Smooth muscle cell (in vitro differentiated cells): ENCODE results near the gene PEAK3. TPM values are rescaled to one million over a fixed set of nuclear protein-coding genes. Genes with fewer than 3 reads are reported as not detected.

ENCODE experiments used
- DNase-seq: peaks from one replicate; lab custom pipeline; 2025; ENCODE audit not compliant: unreplicated experiment; lab: John Stamatoyannopoulos, UW
- H2AFZ ChIP-seq: fragments of 200-600 bp; sonication (generic); 2 replicates; pipeline ENCODE4 v1.6.0; 2016; ENCODE audit warnings: antibody characterized with exemption, low read depth, mild to moderate bottlenecking
- H3F3A ChIP-seq: fragments of 200-600 bp; sonication (generic); 2 replicates; pipeline ENCODE4 v1.6.0; 2017; ENCODE audit warnings: antibody characterized with exemption, low read depth
- H3K27ac ChIP-seq: fragments of 200-600 bp; sonication (generic); 2 replicates; pipeline ENCODE4 v1.5.1; 2016; ENCODE audit warnings: low read depth, mild to moderate bottlenecking
- H3K27me3 ChIP-seq: fragments of 200-600 bp; sonication (generic); 2 replicates; pipeline ENCODE4 v1.6.1; 2016; ENCODE audit warnings: low read depth, mild to moderate bottlenecking
- H3K36me3 ChIP-seq: fragments of 200-600 bp; sonication (generic); 2 replicates; pipeline ENCODE4 v1.5.1; 2016; ENCODE audit warnings: low read depth
- H3K4me1 ChIP-seq: fragments of 200-600 bp; sonication (generic); 2 replicates; pipeline ENCODE4 v1.5.1; 2016; ENCODE audit warnings: low read depth
- H3K4me2 ChIP-seq: fragments of 200-600 bp; sonication (generic); 2 replicates; pipeline ENCODE4 v1.6.0; 2016; ENCODE audit warnings: mild to moderate bottlenecking
- H3K4me3 ChIP-seq: fragments of 200-600 bp; sonication (generic); 2 replicates; pipeline ENCODE4 v1.5.1; 2016; ENCODE audit warnings: mild to moderate bottlenecking
- H3K79me2 ChIP-seq: fragments of 200-600 bp; sonication (generic); 2 replicates; pipeline ENCODE4 v1.6.0; 2016; ENCODE audit warnings: low read depth, mild to moderate bottlenecking
- H3K9ac ChIP-seq: fragments of 200-600 bp; sonication (generic); 2 replicates; pipeline ENCODE4 v1.6.0; 2016; ENCODE audit warnings: low read depth
- H3K9me3 ChIP-seq: fragments of 200-600 bp; sonication (generic); replicated peaks from 2 replicates; pipeline ENCODE4 v1.5.1; 2016; ENCODE audit warnings: low read depth
- H4K20me1 ChIP-seq: fragments of 200-600 bp; sonication (generic); 2 replicates; pipeline ENCODE4 v1.6.0; 2016; ENCODE audit warnings: low read depth
- WGBS: methylation state at CpG from one replicate; pipeline ENCODE4 v1.1.7; 2016; ENCODE audit warnings: low lambda C conversion rate; 5-methylcytosine and 5-hydroxymethylcytosine counted together
- polyA plus RNA-seq: library from polyadenylated mRNA; unstranded; fragments of >200 nt; fragmentation: Nextera tagmentation; extraction: Ambion mirVana; gene quantifications from 2 replicates; pipeline ENCODE4 v1.2.1, GENCODE V29; 2016
- total RNA-seq: library from RNA; depleted of rRNA; stranded (reverse); fragments of >200 nt; gene quantifications from 2 replicates; pipeline ENCODE4 v1.2.3, GENCODE V29; 2014
- TF ChIP-seq, protein P1 (sequence below): fragments of 200-600 bp; sonication (generic); IDR thresholded peaks from 2 replicates; pipeline ENCODE4 v1.5.1; 2017; ENCODE audit warnings: borderline replicate concordance, mild to moderate bottlenecking, antibody characterized with exemption; ENCODE audit not compliant: insufficient read depth, poor library complexity, severe bottlenecking

The PEAK3 gene
- total and polyA plus RNA-seq, 2 experiments from 2014 or later: 0.71 TPM; not detected in 1

- peaks cover 11% of the 10 kb centered on the region for H3K79me2 ChIP-seq
- H3K4me2 ChIP-seq: no peak overlapping the region
- H3K27me3 ChIP-seq: peaks cover 8% of the 10 kb centered on the region
- peaks cover 70% of the 10 kb centered on the region for H4K20me1 ChIP-seq
- no peak overlapping the region for H3K4me3 ChIP-seq
- no peak overlapping the region for H3K27ac ChIP-seq
- H2AFZ ChIP-seq: no peak overlapping the region
- 95% methylated on average over 13 of the region's 28 CpGs for WGBS
- no peak overlapping the region for H3K9ac ChIP-seq
- no peaks in the 10 kb centered on the region for H3F3A ChIP-seq
- no peaks in the 10 kb centered on the region for H3K36me3 ChIP-seq
- no peaks in the 10 kb centered on the region for H3K9me3 ChIP-seq
- DNase-seq: no peak
- TF ChIP-seq, protein P1, sequence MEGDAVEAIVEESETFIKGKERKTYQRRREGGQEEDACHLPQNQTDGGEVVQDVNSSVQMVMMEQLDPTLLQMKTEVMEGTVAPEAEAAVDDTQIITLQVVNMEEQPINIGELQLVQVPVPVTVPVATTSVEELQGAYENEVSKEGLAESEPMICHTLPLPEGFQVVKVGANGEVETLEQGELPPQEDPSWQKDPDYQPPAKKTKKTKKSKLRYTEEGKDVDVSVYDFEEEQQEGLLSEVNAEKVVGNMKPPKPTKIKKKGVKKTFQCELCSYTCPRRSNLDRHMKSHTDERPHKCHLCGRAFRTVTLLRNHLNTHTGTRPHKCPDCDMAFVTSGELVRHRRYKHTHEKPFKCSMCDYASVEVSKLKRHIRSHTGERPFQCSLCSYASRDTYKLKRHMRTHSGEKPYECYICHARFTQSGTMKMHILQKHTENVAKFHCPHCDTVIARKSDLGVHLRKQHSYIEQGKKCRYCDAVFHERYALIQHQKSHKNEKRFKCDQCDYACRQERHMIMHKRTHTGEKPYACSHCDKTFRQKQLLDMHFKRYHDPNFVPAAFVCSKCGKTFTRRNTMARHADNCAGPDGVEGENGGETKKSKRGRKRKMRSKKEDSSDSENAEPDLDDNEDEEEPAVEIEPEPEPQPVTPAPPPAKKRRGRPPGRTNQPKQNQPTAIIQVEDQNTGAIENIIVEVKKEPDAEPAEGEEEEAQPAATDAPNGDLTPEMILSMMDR: no peak
- H3K4me1 ChIP-seq: no peaks in the 10 kb centered on the region
Measured at GRCh38 chr19:2247433-2248101, 34.4 kb downstream of the PEAK3 start.

- no peaks in the 10 kb centered on the region for H3F3A ChIP-seq
- H3K27me3 ChIP-seq: peaks cover under 1% of the 10 kb centered on the region
- no peak overlapping the region for H3K4me3 ChIP-seq
- no peak overlapping the region for H3K9ac ChIP-seq
- WGBS: 94% methylated on average over 26 of the region's 26 CpGs
- no peak overlapping the region for H2AFZ ChIP-seq
- H3K9me3 ChIP-seq: no peaks in the 10 kb centered on the region
- H3K27ac ChIP-seq: no peak overlapping the region
- DNase-seq: no peak
- H3K4me1 ChIP-seq: no peaks in the 10 kb centered on the region
- peaks cover 18% of the 10 kb centered on the region for H3K79me2 ChIP-seq
- H3K36me3 ChIP-seq: no peaks in the 10 kb centered on the region
- no peak overlapping the region for H3K4me2 ChIP-seq
- TF ChIP-seq, protein P1: no peak
- H4K20me1 ChIP-seq: peaks cover 73% of the 10 kb centered on the region
Measured at GRCh38 chr19:2246801-2247361, 35.1 kb downstream of the PEAK3 start.

GRCh38 chr19:2246014-2246620 lies 35.9 kb downstream of the PEAK3 start:
- no peak overlapping the region for H3K27ac ChIP-seq
- no peak for DNase-seq
- H3K27me3 ChIP-seq: no peaks in the 10 kb centered on the region
- no peaks in the 10 kb centered on the region for H3K4me1 ChIP-seq
- no peaks in the 10 kb centered on the region for H3F3A ChIP-seq
- H3K9me3 ChIP-seq: no peaks in the 10 kb centered on the region
- 94% methylated on average over 20 of the region's 25 CpGs for WGBS
- TF ChIP-seq, protein P1: no peak
- no peak overlapping the region for H2AFZ ChIP-seq
- no peaks in the 10 kb centered on the region for H3K36me3 ChIP-seq
- peaks cover 80% of the 10 kb centered on the region for H4K20me1 ChIP-seq
- no peak overlapping the region for H3K9ac ChIP-seq
- peaks cover 25% of the 10 kb centered on the region for H3K79me2 ChIP-seq
- H3K4me2 ChIP-seq: no peak overlapping the region
- H3K4me3 ChIP-seq: no peak overlapping the region

DNA sequence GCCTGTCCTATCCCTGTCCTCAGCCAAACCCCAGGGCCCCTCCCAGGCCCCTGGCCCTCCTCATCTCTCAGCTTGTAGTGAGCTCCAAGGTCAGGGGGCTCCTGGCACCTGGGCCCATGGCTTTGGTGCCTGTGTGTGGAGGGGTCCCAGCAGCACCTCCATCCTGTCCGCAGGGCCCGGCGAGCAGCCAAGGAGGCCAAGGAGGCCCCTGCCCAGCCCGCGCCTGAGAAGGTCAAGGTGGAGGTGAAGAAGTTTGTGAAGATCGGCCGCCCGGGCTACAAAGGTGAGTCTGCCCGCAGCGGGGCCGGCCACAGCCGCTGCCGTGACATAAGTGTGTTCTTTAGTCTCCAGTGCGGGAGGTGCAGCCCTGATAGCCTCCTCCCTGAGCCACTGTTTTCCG lies 36.7 kb downstream of the PEAK3 start:
- Histone ChIP-seq H3K4me3 (no peak overlapping the region), H3K27ac (no peak overlapping the region), H3K79me2 (peaks cover 34% of the 10 kb centered on the region), H3K4me2 (no peak overlapping the region), H3K9ac (no peak overlapping the region), H3K4me1 (peaks cover 1% of the 10 kb centered on the region), H4K20me1 (peaks cover 89% of the 10 kb centered on the region), H3K36me3 (no peaks in the 10 kb centered on the region), H3F3A (no peaks in the 10 kb centered on the region), H3K9me3 (no peaks in the 10 kb centered on the region), H3K27me3 (no peaks in the 10 kb centered on the region), H2AFZ (no peak overlapping the region)
- TF ChIP-seq, protein P1: no peak
- 98% methylated on average over 15 of the region's 15 CpGs for WGBS
- DNase-seq: no peak
